ENCODE data around the gene LHX3.

DNA sequence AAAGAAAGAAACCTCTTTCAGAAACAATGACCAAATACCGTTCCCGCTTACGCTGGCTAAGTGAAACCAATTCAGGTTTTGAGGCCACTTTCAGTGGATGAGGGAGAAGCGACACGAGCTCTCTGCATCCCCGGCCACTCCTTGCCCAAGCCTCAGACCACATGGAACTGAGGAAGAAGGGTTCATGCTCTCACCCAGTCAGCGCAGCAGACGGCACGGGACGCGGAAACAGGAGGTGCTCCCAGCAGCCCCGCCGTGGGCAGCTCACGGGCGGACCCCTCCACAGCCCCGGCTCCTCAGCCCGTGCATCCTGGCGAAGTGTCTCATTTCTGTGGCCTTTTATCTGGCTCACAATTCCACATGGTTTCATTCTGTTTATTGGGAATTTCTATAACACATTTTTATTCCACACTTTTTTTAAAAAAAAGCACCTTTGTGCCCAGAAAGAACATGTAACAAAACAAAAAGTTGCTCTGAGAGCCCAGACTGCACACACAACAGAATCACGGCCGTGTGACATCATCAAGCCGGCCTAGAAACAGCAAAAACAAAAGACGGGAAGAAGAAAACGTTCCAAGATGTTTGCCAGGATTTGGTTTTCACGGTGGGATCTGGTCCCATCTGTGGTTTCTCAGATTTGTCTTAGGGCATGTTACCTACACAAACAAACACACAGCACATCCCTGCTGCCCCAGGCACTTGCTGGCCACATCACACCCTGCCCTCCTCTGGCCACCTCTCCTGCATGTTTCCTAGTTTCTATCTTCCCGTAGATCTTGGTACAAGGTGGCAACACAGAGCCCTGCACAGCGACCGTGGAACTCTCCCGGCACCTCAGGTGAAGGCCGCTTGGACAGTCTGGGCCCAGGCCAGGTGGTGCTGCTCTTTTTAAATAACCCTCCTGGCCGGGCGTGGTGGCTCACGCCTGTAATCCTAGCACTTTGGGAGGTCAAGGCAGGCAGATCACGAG is 24.5 kb upstream of the LHX3 start:
- TF ChIP-seq, protein P1, sequence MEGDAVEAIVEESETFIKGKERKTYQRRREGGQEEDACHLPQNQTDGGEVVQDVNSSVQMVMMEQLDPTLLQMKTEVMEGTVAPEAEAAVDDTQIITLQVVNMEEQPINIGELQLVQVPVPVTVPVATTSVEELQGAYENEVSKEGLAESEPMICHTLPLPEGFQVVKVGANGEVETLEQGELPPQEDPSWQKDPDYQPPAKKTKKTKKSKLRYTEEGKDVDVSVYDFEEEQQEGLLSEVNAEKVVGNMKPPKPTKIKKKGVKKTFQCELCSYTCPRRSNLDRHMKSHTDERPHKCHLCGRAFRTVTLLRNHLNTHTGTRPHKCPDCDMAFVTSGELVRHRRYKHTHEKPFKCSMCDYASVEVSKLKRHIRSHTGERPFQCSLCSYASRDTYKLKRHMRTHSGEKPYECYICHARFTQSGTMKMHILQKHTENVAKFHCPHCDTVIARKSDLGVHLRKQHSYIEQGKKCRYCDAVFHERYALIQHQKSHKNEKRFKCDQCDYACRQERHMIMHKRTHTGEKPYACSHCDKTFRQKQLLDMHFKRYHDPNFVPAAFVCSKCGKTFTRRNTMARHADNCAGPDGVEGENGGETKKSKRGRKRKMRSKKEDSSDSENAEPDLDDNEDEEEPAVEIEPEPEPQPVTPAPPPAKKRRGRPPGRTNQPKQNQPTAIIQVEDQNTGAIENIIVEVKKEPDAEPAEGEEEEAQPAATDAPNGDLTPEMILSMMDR (conservative IDR thresholded peaks at IDR 0.05; ENCODE audit: low read depth, low read length): no peak
- TF ChIP-seq EZH2 (IDR thresholded peaks at IDR 0.05; ENCODE audit: borderline replicate concordance, low read depth, low read length, poor library complexity, severe bottlenecking): no peak

Measured in A673 (cell line).